HEK293 (cell line): Measurements from ENCODE around the gene FGF9.

Source experiments
- CTCF ChIP-seq: fragments of 450-650 bp; formaldehyde crosslinking; IDR thresholded peaks from 2 replicates; pipeline ENCODE4 v1.5.1; 2016; ENCODE audit warnings: missing biosample characterization, missing genetic modification characterization
- KLF16 ChIP-seq: fragments of 450-650 bp; formaldehyde crosslinking; IDR thresholded peaks from 2 replicates; pipeline ENCODE4 v1.5.1; 2017; ENCODE audit warnings: missing biosample characterization, missing genetic modification characterization
- PRDM10 ChIP-seq: fragments of 450-650 bp; formaldehyde crosslinking; IDR thresholded peaks from 2 replicates; pipeline ENCODE4 v1.5.1; 2016; ENCODE audit warnings: missing biosample characterization, missing genetic modification characterization
- PRDM4 ChIP-seq: fragments of 450-650 bp; formaldehyde crosslinking; IDR thresholded peaks from 2 replicates; pipeline ENCODE4 v1.5.1; 2017; ENCODE audit warnings: missing biosample characterization, missing genetic modification characterization
- SALL2 ChIP-seq: fragments of 450-650 bp; formaldehyde crosslinking; IDR thresholded peaks from 2 replicates; pipeline ENCODE4 v1.5.0; 2017; ENCODE audit warnings: missing biosample characterization, mild to moderate bottlenecking, missing genetic modification characterization, borderline replicate concordance
- YY1 ChIP-seq: fragments of 450-650 bp; formaldehyde crosslinking; IDR thresholded peaks from 2 replicates; pipeline ENCODE4 v1.5.1; 2018; ENCODE audit warnings: missing biosample characterization, missing genetic modification characterization
- ZNF114 ChIP-seq: fragments of 450-650 bp; formaldehyde crosslinking; IDR thresholded peaks from 2 replicates; pipeline ENCODE4 v1.5.0; 2017; ENCODE audit warnings: missing biosample characterization, missing genetic modification characterization
- ZNF174 ChIP-seq: fragments of 450-650 bp; formaldehyde crosslinking; IDR thresholded peaks from 2 replicates; pipeline ENCODE4 v1.5.0; 2017; ENCODE audit warnings: missing biosample characterization, mild to moderate bottlenecking, missing genetic modification characterization
- ZNF488 ChIP-seq: fragments of 450-650 bp; formaldehyde crosslinking; IDR thresholded peaks from 2 replicates; pipeline ENCODE4 v1.5.1; 2016; ENCODE audit warnings: missing biosample characterization, missing genetic modification characterization
- ZNF501 ChIP-seq: fragments of 450-650 bp; formaldehyde crosslinking; IDR thresholded peaks from 2 replicates; pipeline ENCODE4 v1.5.1; 2016; ENCODE audit warnings: missing biosample characterization, missing genetic modification characterization
- ZNF571 ChIP-seq: fragments of 450-650 bp; formaldehyde crosslinking; IDR thresholded peaks from 2 replicates; pipeline ENCODE4 v1.5.0; 2017; ENCODE audit warnings: missing biosample characterization, missing genetic modification characterization
- ZNF626 ChIP-seq: fragments of 450-650 bp; sonication (Bioruptor Pico); formaldehyde crosslinking; IDR thresholded peaks from 2 replicates; pipeline ENCODE4 v1.5.1; 2018; ENCODE audit warnings: missing biosample characterization, missing genetic modification characterization, inconsistent platforms
- ZSCAN30 ChIP-seq: fragments of 450-650 bp; IDR thresholded peaks from 2 replicates; pipeline ENCODE4 v1.5.1; 2018; ENCODE audit warnings: missing biosample characterization, mild to moderate bottlenecking, missing genetic modification characterization, moderate library complexity

GRCh38 chr13:21698817-21699679 is 28.2 kb downstream of the FGF9 start:
- TF ChIP-seq CTCF (tag by site-specific recombination) (no peak), ZNF501 (tag by site-specific recombination) (no peak), ZNF626 (no peak), ZNF114 (tag by site-specific recombination) (no peak), ZNF488 (no peak), PRDM4 (tag by site-specific recombination) (no peak), ZSCAN30 (tag by site-specific recombination) (no peak), SALL2 (no peak), ZNF174 (tag by site-specific recombination) (no peak), ZNF571 (no peak), KLF16 (tag by site-specific recombination) (no peak), YY1 (tag by site-specific recombination) (no peak), PRDM10 (tag by site-specific recombination) (no peak)
